Bone marrow (tissue), 2 donors: Measurements from ENCODE around the gene RAB4B.
"Not testable (repeated sequence)": the region's sequence is repeated elsewhere in the genome, so short reads cannot be mapped to it uniquely, and the experiment has no call there.

Experiments
- DNase-seq, 2 donors: peaks; one replicate each; lab custom pipeline; 2025; lab: John Stamatoyannopoulos, UW

Gene RAB4B

DNA sequence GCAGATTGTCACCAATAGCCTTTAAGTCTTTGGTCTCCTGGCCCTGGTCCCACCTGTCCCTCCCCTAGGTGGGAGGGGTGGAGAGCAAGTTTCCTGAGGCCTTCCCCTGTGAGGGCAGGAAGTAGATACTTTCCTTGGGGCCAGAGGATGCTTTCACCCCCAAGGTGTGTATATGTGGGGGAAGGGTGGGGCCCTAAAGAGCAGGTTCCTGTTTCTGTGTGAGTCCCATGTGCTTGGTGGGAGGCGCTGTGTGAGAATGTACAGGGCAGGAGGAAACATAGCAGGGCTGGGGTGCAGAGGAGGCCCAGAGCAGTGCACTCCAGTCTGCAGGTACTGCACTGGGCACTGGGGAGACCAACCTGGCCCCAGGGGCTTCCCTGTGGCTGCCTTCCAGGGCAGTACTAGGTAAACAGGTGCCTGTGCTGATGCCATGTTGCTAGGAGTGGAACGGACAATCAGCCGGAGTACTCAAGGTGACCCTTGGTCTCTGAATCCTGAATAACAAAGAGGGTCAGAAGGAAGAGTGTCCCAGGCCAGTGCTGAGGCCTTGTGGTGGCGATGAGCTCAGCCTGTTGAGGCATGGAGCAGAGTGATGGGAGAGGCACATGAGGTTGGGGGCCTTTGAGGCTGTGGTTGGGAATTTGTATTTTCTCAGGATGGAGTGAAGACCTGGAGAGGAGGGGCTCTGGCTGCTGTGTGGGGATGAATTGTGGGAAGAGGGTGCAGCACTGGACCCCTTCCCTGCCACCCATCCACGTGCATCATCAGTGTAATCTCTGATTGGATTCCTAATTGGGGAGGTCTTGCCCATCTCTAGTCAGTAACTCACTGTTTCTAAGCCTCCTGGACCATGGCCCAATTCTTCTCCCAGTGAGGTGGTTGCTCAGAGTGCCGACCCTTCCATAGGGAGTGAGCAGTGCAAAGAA, 26.1 kb downstream of the RAB4B start:
- no peak for DNase-seq

DNA sequence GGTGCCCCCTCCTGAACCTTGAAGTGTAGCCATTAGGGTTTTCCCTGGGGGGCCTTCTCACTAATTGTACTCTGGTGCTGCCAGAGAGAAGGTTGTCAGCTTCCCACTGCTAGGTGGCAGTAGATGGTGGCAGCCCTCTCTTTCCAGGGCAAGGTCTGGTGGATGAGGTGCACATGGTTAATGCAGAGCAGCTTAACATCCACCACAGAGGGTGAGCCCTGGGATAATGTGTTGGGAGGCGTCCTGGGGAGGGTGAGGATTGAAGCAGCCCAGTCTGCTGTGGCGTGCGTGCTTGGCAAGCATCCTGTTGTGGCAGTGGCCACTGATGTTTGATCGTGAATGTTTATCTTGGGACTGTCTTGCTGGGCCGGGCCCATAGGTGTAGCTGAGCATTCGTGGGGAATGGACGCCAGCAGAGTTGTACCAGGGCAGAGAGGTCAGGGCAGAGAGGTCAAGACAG, 26.8 kb downstream of the RAB4B start:
- no peak for DNase-seq

DNA sequence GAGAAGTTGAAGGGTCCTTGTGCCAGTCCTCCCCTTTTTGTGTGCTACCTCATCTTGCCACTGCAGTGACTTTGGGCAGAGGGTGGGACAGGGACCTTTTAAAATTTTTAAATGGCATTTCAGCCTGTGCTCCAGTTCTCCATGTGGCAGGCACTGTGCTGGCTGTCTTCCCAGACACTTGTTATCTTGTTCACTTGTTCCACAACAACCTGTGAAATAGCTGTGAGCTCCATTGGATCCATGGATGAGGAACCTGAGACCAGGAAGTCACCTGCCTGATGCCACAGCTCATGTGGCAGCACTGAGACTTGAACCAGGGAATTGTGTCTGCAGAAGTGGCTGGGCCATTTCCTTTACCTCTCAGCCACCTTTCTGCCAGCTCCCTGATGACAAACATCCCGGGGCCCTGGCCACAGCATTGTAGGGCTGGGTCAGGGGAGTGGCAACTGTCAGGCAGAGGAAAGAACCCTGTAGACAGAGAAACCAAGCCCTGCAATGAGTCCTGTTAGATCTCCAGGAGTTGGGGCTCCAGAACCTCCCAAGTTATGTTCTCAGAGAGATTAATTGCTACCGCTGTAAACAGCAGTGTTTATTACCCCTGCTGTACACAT, 27.3 kb downstream of the RAB4B start:
- no peak for DNase-seq

DNA sequence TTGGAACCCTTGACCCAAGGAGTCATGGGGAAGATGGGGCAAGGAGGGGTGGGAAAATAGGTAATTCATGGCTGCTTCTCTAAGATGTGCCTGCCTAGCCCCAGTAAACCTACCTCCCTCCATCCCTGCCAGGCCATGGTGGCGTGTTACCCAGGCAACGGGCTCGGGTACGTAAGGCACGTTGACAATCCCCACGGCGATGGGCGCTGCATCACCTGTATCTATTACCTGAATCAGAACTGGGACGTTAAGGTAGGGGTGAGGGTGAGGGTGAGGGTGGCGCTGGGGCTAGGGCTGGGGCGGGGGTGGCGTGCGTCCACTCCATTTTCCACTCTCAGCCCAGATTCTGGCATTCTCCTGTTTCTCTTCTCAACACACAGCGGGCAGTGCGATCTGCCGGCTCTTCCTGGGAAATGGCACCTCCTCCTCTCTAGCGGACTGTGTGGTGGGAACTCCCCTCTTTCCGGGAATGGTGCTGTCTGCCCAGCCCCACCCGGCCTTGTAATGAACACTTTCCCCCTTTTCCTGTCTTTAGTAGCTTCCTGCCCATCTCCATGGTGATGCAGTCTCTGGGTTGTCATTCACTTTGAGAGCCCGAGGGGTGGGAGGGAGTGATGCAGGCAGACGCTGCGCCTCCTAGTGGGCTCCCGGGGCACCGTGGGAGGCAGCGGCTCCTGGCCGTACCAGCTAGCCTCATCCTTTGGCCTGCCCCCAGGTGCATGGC, 28.5 kb downstream of the RAB4B start:
- DNase-seq: peak in 1 of 2 donors; percentile 74

DNA sequence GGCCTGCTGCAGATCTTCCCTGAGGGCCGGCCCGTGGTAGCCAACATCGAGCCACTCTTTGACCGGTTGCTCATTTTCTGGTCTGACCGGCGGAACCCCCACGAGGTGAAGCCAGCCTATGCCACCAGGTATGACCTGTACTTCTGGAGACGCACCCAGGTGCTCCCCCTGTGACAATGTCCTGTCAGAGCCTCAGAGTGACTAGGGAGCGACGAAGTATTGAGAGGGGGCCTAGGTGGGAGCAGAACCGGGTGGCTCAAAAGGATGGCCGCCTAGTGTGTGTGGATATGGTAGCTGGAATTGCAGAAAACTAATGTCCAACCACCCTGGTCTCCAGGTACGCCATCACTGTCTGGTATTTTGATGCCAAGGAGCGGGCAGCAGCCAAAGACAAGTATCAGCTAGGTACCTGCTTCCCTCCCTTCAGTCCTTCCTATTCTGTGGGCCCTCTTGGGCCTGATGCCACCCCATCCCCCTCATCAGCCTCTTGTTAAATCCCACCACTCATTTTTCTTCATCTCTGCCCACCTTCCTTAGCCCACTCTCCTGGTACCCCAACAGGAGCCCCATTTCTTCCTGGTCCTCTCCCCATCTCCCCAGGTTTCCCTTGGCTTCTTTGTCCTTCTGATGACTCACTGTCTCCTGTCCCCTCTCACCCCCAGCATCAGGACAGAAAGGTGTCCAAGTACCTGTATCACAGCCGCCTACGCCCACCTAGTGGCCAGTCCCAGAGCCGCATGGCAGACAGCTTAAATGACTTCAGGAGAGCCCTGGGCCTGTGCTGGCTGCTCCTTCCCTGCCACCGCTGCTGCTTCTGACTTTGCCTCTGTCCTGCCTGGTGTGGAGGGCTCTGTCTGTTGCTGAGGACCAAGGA, 29.3 kb downstream of the RAB4B start:
- no peak for DNase-seq

DNA sequence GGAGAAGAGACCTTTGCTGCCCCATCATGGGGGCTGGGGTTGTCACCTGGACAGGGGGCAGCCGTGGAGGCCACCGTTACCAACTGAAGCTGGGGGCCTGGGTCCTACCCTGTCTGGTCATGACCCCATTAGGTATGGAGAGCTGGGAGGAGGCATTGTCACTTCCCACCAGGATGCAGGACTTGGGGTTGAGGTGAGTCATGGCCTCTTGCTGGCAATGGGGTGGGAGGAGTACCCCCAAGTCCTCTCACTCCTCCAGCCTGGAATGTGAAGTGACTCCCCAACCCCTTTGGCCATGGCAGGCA, 29.9 kb downstream of the RAB4B start:
- no peak for DNase-seq

DNA sequence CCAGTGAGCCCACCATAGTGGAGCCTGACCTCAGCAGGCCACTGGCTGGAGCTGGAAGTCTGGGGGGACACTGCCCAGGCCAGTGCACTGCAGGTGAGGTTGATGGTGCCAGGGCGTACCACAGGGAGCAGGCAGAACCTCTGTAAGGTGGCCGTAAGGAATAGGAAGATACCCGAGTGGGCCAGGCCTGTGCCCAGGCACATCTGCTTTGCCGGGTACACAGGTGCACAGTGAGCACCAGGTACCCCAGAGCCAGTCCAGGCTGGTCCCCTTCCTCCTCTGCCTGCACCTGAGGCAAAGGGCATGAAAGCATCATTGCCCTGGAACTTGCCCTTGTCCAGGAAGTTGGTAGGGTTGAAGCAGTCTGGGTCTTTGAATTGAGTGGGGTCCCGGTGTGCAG, 30.4 kb downstream of the RAB4B start:
- DNase-seq: no peak

DNA sequence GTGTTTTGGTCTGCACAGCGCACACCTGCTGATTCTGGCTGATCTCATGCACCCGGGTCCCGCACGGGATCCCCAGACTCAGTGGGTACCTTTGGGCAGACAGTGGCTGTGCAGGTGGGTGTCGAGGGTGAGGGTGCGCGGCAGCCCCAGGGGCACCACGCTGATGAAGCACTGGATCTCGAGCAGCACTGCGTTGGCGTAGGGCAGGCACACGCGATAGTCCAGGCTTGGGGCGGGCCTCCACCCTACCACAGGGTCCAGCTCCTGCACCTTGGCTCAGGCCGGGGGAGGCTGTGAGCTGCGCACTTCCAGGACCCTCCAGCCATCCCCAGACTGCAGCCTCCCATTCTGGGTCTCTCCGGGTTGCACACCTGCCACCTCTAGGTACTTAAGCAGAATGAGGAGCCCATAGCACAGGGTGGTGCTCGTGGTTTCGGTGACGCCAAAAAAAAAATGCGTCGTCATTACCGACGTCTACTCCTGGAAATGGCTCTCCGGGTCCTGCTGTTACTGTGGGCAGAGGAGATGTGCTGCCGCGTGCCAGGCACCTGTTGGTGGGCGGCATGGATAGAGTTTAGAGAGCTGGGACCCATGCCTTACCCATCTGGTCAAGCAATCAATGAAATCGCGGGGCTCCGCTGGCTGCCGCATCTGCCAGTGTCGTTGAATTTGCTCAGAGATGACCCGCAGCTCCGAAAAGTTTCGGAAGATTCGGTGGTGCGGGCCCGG, 31.5 kb downstream of the RAB4B start:
- DNase-seq: no peak

DNA sequence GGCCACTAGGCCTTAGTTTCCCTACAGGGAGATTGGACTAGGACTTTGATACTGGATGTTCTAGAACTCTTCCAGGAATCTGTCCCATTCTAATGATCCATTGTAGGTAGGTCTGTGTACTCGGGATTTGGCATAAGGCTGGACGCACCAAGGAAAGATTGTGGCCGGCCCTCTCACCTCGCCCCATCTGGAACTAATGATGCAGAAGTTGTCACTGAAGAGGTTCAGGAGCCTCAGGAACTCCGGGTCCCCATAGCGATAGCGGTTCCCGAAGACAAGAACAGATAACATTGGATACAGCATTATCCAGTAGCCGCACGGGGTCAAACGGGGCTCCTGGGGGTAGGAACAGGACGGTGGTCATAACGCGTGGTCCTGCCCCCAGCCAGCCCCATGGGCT, 32.1 kb downstream of the RAB4B start:
- no peak for DNase-seq

DNA sequence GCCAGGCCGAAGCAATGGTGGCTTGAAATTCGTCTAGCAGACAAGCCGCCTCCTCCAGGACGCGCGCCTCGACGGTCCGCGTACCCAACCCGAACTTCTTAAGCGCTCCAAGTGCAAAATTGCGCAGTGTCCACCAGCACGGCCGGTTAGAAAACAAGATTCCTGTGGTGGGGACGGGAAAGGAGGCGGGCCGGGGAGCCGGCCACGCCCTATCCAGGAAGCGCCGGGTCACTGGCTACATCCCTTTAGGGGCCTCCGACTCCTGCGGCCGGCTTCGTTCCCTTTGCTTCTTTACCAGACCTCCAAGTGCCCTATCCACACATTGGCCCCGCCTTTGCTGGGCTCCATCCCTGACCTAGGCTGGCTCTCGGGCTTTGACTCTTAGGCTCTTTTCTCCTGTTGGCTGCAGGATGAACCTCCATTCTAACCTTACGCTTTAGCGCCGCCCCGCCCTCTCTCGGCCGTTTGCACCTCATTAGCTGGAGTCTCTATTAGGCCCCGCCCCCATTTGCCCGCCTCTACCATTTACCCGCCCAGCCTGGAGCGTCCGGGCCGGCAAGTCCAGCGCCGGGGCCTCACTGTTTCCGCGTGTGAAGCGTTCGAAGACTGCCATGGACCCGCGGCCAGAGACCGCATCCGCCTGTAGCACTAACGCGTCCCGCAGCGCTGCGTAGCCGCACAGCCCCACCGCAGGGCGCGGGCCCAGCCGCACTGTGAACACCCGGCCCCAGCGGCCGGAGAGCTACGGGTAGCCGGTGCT, 32.8 kb downstream of the RAB4B start:
- peak in 1 of 2 donors; percentile 42 for DNase-seq

DNA sequence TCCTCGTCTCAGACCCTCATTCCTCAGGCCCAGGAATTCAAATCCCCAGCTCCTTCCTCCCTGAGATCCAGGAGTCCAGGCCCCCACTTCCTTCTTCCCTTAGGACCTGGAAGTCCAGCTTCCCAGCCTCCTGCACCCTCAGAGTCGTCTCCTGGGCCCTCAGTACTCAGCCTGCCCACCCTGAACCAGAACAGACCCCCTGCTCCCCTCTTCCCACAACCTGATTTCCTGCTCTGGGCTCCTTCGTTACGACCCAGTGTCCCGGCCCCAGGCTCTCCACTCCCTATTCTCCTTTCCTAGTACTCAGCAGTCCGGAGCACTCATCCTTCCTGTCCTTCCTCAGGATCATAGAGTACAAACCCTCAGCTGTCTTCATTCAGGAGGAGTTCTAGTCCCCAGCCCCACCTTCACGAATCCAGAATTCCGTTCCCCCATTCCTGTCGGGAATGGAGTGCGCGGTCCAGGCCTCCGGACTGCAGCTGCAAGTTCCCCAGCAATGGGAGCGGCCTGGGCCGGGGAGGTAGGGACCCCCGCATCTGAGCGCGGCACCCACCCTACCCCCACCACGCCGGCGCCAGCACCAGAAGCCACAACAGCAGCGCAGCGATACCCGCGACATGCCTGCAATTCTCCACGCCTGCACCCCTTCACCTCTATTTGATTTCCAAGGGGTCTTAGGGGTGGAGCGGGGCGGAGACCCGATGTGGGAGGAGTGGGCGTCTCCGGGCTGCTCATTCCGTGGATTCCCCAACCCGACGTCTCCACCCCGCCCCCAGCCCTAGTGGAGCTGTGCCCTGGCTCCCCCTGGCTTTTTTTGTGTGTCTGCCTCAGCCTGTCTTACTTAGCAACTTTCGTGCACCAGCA, 33.7 kb downstream of the RAB4B start:
- no peak for DNase-seq

DNA sequence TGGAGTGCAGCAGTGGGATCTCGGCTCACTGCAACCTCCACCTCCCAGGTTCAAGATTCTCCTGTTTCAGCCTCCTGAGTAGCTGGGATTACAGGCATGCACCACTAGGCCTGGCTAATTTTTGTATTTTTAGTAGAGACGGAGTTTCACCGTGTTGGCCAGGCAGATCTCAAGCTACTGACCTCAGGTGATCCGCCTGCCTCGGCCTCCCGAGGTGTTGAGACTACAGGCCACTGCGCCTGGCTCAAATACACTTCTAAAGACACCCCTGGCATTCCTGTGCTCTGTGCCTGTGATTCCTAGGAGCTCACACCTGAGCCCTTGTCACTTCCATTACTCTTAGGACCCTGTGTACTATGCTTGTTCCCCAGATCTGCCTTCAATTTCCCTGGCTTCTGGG, 34.5 kb downstream of the RAB4B start:
- not testable (repeated sequence) for DNase-seq

DNA sequence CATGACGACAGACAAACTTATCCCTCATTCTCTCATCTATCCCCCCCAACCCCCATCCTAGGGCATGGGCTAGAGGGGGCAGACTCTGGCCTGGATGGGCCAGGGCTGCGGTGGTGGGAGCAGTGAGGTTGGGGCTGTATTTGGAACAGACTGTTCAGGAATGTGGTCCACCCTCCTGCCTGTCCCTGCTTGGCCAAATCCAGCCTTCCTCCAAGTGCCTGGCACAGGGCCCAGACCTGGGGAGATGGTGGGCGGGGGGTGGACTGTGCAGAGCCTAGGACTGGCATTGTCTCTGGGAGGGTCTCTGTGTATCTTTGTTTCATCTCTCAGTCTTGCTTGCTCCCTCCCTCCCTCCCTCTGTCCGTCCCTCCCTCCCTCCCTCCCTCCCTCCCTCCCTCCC, 35.1 kb downstream of the RAB4B start:
- no peak for DNase-seq

DNA sequence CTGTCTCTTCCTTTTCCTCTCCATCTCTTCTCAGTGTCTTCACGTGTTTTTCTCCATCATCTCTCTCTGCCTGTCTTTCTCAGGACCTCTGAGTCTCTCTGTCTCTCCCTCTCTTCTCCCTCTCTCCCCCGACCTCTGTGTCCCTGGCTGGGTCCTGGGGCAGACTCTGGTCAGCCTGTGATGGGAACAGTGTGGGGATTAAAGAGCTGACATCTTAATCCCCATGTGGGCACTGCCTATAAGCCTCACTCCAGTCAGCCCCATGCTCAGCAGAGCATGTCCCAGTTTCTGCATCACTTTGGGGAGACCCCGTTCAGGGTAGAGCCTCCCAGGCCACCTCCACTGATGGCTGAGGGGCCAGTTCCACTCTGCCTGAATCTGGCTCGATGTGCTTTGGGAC, 37.2 kb downstream of the RAB4B start:
- no peak for DNase-seq

DNA sequence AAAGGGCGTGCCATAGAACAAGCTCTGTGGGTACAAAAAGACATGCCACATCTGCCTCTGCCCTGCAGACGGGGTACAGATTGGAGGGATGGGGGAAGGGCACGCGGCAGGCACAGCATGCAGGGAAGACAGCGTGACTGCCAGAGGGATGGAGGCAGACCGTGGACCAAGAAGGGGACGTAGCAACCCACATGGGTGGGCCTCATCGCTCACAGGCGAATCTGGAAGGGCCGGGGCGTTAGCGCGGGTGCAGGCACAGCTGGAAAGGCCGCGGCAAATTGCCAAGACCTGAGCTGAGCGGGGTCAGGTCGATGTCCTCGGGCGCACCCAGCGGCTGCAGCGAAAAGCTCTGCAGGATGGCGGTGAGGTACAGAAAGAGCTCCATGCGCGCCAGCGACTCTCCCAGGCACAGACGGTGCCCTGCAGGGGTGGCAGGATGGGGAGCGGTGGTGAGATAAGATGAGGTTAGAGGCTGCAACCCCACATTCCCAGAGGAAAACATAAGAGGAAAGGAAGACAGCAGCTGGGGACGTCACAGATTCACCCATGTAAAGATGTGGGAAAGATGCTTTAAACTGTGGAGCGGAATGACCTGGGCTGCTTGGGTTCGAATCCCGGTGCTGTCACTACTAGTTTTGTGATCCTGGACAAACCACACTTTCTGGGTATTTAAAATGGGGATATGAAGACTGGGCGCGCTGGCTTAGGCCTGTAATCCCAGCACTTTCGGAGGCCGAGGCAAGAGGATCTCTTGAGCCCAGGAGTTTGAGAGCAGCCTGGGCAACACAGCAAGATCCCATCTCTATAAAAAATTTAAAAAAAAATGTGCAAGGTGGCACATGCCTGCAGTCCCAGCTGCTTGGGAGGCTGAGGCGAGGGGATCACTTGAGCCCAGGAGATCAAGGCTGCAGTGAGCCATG, 40.7 kb downstream of the RAB4B start:
- peak; percentile 45 to 56 for DNase-seq

DNA sequence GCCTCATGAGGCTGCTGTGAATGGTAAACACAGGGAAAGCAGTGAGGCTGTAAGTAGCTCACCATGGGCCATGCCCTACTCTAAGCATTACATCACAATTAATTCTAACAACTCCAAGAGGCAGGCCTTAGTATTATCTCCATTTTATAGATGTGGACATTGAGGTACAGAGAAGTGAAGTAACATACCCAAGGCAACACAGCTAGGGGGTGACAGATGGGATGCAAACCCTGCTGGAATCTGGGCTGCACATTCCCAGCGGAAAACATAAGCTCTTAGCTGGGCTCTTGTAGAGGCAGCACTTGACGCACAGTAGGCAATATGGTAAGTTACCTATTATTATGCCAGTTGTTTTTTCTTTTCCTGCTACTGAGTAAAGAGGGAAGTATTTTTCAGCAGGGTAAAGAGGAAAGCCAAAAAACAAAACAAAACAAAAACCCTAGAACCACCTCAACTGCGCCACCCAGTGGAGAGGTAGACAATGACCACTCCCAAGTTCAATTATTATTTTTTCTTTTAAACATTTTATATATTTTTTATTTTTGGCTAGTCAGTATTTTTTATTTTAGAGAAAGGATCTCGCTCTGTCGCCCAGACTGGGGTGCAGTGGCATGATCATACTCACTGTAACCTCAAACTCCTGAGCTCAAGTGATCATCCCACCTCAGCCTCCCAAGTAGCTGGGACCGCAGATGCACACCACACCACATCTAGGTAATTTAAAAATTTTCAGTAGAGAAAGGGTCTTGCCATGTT, 41.6 kb downstream of the RAB4B start:
- DNase-seq: peak in 1 of 2 donors; percentile 41

DNA sequence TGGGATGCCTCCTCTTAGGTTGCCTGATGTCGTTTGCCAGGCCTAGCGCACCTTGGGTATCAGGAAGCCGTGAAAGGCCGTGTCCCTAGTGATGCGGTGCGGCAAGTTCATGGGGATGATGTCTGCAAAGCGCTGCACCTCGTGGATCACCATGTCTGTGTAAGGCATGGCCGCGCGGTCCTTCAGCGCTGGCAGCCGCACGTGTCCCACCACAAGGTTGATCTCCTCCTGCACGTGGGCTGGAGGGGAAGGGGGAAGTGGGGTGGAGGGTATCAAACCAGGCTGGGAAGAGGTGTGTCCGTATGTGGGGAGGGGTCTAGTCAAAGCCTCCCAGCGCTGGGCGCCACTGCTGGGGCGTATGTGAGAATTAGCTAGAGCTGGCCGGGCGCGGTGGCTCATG, 44.1 kb downstream of the RAB4B start:
- DNase-seq: no peak
